Stimulated activated CD4-positive, alpha-beta T cell treated with anti-CD3 and anti-CD28 coated beads, Interleukin-1b, Interleukin-23, amount 100 ng/mL, for 48 hours (primary cell): ENCODE results near the gene SHC4.
"Not testable (repeated sequence)": the region's sequence is repeated elsewhere in the genome, so short reads cannot be mapped to it uniquely, and the experiment has no call there.

Source experiments
- DNase-seq: peaks from one replicate; pipeline ENCODE4 v3.0.0-alpha.2; 2020

Gene SHC4

DNA sequence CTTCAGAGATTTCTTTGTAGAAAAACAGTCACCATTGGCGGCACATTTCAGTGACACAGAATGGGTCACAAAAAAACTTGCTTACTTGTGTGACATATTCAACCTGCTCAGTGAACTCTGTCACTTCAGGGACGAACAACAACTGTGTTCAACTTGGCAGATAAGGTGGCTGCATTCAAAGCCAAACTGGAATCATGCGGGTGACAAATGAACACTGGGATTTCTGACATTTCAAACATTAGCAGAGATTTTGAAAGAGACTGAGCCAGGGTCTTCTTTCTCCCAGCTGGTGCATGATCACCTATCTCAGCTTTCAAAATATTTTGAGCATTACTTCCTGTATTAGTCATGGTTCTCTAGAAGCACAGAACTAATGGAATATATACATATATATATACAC, 87.7 kb downstream of the SHC4 start:
- no peak for DNase-seq

- peak; percentile 8 for DNase-seq
Observed at GRCh38 chr15:48875241-48875960, 88.3 kb downstream of the SHC4 start.

DNA sequence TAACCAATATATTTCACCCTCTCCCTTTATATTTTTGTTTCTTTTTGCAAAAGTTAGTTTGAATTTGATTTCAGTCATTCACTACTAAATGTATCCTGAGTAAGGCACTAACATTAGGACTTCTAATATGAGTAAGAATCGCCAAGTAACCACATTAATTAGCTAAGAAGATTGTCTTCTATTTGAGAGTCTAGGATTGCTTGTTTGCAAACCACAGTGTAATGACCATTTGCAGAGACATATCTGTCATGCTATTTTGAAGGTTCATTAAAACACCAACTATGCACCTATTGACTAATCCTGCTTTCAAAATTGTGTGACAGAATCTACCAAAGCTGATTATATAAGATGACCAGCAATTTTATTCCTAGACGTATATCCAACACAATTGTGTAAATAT, 91.1 kb downstream of the SHC4 start:
- DNase-seq: no peak

- no peak for DNase-seq
Observed at GRCh38 chr15:48871542-48871941, 92.2 kb downstream of the SHC4 start.

DNA sequence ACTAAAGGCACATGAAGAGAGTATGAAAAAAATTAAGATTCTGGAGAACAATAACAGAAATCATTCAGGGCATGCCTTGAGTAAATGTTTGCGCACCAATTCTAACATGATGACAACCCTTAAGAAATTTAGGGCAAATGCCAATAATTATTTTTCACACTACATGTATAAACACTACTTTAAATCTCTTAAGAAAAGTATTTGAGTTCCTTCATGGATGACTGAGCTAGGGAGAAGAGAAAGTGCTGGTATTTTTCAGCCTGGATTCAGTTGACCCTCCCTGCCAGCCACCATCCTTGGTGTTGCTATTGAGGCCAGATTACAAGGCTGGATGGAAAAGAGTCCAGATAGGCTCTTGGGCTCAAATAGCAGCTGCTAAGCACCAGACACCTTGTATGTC, 93.8 kb downstream of the SHC4 start:
- DNase-seq: no peak

DNA sequence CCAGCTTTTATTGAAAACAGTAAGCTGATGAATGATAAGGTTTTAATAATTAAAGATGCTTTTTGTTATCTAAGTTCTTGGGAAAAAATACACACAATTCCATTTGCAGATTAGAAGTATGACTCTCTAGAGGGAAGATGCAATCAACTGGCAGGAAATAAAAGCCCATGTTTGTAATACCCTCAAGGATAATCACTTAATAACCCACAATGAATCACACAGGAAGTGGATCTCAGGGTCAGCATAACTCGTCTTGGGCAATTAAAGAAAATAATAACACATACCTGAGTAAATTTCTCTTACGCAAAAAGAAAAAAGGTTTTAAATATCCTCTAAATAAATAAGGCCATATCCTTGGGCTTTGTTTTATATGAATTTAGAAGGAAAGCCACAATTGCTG, 95.2 kb downstream of the SHC4 start:
- DNase-seq: no peak

DNA sequence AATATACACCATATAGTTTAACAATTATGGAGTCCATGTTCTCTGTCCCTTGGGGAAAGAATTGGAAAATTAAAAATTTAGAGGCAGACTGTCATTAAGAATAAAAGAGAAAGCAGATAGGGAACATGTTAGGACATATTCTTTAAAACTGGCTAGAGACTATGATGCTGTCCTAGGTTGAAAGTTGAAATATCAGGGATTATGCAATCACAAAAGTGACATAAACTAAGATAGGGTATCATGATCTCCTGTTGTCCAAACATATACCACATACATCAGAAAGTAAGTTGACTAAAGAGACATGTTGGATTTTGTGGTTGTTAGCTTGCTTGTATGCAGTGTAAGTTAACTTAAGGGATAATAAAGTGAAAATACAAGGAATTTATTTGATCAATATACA, 95.7 kb downstream of the SHC4 start:
- no peak for DNase-seq

GRCh38 chr15:48866141-48866563, 97.6 kb downstream of the SHC4 start:
- no peak for DNase-seq

GRCh38 chr15:48865370-48866079, 98.2 kb downstream of the SHC4 start:
- DNase-seq: no peak

GRCh38 chr15:48862705-48863104, 101.0 kb downstream of the SHC4 start:
- DNase-seq: peak; percentile 4

DNA sequence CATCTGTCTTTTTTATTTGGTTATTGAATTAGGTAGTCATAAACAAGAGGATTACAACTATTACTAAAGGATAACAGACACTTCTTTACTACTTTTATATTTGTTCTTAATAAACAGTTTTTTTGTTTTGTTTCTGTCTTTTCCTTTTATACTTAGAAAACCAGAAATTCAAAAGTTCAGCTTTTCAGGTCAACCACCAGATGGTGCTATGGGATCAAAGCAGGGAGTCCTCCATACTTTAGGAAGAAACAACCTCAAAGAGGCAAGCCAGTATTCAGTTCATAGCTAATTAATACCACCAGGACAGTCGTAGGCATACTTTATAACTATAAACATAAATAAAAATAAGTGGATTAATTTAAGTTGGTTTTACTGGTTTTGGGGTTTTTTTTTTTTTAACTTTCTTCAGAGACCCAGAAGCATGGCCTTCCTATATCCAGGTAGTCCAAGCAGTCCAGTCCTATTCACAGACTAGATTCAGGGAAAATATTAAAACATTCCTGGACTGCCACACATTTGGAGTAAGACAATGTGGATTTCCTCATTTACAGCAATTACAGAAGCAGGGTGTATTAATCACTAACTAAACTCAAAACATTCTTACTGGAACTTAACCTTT, 101.8 kb downstream of the SHC4 start:
- peak; percentile 13 for DNase-seq

DNA sequence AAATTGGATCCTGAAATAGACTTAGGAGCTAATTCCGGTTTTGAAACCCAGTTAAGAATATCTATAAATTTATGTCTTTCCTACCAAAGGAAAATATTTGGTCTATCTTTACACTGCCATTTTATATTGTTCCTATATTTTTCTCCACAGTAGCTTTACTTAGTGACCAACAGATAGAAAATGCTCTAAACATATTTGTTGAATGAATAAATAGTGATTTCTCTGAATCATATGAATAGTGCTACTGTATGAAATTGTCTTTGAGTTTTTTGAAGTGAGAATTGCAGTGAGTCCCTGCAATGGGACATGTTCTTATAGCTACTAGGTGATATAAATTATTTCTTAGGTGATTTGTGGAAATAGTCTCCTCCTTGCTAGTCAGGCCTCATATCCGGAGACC, 104.3 kb downstream of the SHC4 start:
- DNase-seq: no peak

GRCh38 chr15:48858401-48858800, 105.3 kb downstream of the SHC4 start:
- no peak for DNase-seq

GRCh38 chr15:48856942-48857341, 106.8 kb downstream of the SHC4 start:
- no peak for DNase-seq

DNA sequence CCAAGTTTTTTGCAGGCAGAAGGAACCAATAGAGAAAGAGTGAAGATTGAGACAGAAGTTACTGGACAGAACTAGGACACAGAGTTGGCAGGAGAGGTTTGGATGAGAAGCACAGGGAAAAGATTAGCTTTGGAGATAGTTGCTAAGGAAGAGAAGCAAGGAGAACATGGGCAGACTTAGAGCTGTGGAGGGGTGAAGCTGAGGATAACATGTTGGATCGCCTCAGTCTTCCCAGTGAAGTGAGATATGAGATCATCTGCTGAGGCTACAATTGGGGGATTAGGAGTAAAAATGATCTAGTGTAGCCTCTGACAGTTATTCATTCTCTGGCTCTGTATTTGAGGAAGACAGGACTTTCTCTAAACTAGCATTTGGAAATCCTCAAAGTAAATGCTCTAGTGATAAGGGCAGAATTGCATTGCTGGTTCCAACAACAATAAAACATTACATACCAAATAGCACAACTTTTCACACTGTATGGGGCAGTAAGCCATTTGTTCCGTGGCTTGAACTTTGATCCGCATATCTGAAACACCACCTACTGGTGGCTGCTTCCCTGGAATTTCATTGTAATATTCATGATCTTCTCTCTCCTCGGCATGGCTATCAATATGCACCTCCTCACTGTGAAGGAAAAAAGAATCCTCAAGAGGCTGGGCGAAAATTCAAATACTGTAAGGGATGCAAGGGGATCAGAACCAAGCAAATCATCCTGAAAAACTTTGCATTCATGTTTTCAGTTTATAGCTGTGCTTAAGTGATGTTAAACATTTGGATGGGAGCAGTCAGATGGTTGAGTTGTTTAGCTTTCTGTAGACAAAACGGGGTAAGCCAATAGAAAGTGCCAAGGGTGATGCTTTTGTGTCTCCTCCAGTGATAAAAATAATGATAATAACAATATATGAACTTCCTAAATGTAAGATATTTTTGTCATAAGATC, 107.9 kb downstream of the SHC4 start:
- no peak for DNase-seq

GRCh38 chr15:48854434-48854833, 109.3 kb downstream of the SHC4 start:
- not testable (repeated sequence) for DNase-seq

DNA sequence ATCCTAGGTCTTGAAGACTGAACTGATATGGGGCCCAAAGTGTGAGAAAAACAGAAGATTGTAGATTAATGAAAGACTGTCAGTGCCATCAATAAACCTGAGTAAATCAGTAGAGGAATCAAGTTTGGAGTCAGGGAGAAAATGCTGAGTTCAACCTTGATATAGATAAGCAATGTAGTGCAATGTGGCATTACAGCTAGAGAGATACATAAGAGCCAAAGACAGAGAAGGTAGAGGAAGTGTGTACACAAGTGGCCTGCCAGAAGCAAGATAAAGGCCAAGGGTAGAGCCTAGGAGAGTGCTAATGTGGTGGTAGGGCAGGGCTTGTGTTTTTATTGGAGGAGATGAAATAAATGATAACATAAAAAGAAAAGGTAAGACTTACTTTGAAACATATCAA, 111.8 kb downstream of the SHC4 start:
- no peak for DNase-seq

GRCh38 chr15:48850648-48851047, 113.1 kb downstream of the SHC4 start:
- no peak for DNase-seq

GRCh38 chr15:48845123-48845522, 118.6 kb downstream of the SHC4 start:
- DNase-seq: no peak

DNA sequence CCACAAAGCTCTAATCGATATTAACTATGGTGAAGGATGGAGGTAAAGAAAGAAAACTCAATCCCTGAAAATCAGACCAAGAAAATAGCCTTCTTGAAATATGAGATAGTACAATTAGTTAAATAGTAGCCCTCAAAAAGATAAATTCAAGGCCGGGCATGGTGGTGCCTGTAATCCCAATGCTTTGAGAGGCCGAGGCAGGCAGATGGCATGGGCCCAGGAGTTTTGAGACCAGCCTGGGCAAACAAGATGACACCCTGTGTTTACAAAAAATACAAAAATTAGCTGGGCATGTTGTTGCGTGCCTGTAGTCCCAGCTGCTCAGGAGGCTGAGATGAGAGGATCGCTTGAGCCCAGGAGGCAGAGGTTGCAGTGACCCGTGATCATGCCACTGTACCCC, 121.2 kb downstream of the SHC4 start:
- no peak for DNase-seq

DNA sequence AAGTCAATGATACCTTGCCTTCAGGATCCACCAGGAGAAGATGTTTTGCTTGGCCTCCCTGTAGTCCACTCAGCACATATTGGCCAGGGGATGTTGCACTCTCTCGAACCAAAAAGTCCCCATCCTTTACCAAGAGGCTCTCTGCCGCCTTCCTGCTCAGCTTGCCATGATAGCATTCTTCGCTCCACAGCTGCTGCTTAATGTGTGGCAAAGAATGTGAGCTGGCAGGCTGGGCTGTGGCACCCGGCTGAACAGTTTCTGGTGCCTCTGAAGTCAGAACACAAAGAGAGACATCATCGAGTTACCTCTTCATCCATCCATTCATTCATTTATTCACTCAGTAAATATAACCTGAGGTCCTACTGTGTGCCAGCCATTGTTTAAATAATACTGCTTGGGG, 129.0 kb downstream of the SHC4 start:
- DNase-seq: no peak

GRCh38 chr15:48833526-48834239, 130.0 kb downstream of the SHC4 start:
- DNase-seq: no peak
